Body of pancreas (tissue), 4 donors: Measurements from ENCODE around the gene BRAF.

Experiments
- POLR2A ChIP-seq, 3 donors: fragments of 450-650 bp; IDR thresholded peaks; one replicate each; pipeline ENCODE4 v1.6.1; 2016; ENCODE audit warnings: antibody characterized with exemption in 3 of 3, mild to moderate bottlenecking in 2 of 3
- TF ChIP-seq, protein P1 (sequence below), 7 experiments: fragments of 450-650 bp in 4 of 7; fragments of 200-600 bp in 3 of 7; sonication (generic) in 3 of 7; IDR thresholded peaks; one replicate each; pipeline ENCODE4 v1.5.1; 2016 to 2019; ENCODE audit warnings: antibody characterized with exemption in 7 of 7

DNA sequence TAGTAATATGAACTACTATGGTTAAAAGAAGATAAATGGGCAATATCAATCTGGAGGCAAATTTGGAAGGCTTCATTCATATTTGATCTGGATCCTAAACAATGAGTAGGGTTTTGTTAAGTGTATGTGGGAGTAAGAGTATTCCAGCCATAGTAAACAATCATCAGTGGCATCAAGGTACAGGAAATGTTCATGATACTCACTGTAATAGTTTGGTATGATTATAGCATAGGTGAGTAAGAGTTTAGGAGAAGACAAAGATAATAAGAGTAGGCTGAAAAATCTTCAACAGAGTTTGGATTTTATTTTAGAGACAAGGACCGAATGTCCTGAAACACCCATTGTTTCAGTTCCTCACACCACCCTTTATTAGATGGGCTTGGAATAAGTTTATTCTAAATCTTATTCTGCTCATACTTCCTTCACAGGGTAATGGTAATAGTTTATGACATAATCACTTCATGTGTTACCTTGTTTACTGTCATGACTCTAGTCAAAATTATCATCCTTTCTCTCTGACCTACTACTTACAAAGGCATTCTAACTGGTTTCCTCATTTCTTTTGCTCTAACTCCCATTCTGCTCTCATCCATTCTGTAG is 38.9 kb downstream of the BRAF start:
- TF ChIP-seq, protein P1, sequence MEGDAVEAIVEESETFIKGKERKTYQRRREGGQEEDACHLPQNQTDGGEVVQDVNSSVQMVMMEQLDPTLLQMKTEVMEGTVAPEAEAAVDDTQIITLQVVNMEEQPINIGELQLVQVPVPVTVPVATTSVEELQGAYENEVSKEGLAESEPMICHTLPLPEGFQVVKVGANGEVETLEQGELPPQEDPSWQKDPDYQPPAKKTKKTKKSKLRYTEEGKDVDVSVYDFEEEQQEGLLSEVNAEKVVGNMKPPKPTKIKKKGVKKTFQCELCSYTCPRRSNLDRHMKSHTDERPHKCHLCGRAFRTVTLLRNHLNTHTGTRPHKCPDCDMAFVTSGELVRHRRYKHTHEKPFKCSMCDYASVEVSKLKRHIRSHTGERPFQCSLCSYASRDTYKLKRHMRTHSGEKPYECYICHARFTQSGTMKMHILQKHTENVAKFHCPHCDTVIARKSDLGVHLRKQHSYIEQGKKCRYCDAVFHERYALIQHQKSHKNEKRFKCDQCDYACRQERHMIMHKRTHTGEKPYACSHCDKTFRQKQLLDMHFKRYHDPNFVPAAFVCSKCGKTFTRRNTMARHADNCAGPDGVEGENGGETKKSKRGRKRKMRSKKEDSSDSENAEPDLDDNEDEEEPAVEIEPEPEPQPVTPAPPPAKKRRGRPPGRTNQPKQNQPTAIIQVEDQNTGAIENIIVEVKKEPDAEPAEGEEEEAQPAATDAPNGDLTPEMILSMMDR (IDR thresholded peaks at IDR 0.05) = no peak
- TF ChIP-seq POLR2A (IDR thresholded peaks at IDR 0.05) = no peak
